HG02852 (cell line): Measurements from ENCODE around the gene RABGAP1L.
"Not testable (repeated sequence)": the region's sequence is repeated elsewhere in the genome, so short reads cannot be mapped to it uniquely, and the experiment has no call there.

Experiments
- ATAC-seq: cut with Tn5 transposase; IDR thresholded peaks from one replicate; pipeline ENCODE4 v1.9.1; 2021; ENCODE audit warnings: mild to moderate bottlenecking, moderate library complexity; ENCODE audit not compliant: unreplicated experiment

The RABGAP1L gene

DNA sequence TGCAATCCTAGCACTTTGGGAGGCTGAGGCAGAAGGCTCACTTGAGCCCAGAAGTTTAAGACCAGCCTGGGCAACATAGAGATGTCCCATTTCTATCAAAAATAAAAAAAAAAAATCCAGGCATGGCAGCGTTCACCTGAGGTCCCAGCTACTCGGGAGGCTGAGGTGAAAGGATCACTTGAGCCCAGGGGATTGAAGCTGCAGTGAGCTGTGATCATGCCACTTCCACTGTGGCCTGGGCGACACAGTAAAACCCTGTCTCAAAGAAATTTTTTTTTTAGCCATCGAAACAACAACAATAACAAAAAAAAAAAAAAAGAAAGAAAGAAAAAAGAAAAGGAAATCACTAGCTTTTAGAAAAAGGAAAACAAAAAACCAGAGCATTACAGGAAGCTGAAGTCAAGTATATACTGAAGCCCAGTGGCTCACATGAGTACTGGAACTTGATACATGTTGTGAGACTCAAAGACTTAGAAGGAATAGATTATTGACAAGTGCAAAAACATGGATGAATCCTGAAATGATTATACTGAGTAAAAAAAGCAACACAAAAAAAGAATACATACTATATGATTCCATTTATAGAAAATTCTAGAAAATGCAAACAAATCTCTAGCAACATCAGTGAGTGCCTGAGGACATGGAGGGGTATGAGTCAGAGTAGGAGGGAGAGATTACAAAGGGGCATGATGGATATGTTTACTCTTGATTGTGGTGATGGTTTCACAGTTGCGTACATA lies 6.1 kb upstream of the RABGAP1L start:
- ATAC-seq: no peak

DNA sequence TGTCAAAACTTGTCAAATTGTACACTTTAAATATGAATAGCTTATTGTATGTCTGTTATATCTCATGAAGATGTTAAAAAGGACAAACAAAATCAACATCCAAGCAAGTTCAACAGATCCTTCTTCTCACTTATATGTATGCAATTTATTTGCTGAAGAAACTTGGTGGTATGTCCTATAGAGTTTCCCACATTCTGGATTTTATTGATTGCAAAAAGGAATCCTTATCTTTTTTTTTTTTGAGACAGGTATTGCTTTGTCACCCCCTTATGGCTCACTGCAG lies 5.6 kb upstream of the RABGAP1L start:
- no peak for ATAC-seq

DNA sequence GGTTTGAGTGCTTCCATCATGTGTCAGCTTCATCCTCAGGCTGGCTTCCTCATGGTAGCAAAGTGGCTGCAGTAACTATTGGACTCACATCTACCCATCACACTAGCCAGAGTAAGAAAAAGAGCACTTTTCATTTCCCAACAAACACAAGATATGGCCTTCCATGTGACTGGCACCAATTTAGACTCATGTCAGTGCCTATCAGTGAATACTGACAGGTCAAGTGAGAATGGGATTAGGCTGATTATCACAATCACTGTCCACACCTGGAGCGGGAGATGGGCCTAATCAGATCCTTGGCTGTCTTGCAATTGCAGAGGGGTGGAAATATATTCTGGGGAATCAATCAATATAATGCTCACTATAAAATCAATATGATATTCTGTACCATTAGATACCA lies 2.9 kb upstream of the RABGAP1L start:
- no peak for ATAC-seq

DNA sequence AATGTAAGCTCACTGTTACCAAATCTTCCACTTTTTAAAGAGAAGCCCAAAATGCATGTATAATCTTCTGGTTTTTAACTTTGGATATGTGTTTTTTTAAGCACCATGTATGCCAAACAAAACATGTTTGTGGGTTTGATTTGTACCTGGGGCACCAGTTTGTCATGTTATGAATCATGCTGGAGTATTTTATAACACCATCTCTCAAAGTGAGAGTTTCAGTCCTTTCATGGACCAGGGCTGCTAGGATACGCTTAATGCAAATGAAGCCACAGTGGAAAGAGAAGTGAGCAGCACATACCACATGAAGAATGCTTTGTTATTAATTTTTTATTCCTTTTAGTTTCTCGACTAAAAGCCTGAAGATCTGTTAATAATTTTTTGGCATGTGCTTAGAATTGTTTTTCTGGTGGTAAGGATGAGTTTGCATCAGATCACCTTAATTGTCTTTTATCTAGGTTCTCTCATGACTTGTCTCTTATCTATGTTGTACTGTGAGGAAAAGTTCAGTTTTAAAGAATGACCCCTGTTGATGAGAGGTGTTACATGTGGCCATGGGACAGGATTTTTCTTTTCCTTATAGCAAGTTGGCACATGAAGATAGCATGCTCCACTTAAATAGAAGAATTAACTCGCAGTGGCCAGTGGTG lies 2.0 kb upstream of the RABGAP1L start:
- ATAC-seq: peak; percentile 41

DNA sequence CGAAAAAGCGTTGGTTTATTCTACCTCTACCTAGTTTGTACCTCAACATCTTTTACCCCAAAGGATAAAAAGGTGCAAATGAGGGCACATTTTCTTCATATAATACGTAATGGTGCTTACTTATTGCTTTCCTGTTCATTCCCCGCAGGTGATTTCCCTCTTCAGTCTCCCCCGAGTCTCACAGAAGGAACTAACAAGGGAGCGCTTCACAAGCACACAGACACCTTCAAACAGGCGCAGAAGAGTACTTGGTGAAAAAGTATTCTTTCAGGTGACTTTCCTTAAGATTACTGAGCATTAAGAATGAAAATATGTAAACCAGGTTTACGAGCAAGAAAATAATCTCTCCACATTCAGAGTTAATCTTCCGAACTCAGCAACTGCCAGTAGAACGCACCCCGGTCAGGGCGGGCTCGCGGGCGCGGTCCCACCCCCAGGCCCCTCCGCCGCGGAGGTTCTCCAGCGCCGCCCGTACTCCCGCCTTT lies 511 bp upstream of the RABGAP1L start:
- no peak for ATAC-seq

DNA sequence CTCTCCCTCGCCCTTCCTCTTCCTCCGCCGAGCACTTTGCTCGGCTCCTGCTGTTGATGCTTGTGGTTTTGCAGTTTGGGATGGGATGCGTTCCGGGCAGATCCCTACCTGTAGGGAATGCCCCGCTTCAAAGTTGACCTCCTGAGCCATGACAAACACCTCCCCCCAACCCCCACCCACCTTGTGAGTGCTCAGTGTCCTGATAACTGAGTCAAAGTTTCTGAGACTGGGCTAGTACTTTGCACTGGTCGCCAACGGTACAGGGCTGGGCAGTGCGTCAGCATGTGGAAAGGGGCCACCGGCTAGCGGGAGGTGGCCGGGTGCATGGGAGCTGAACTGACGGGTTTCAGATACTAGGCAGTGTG lies 771 bp downstream of the RABGAP1L start:
- peak; percentile 17 for ATAC-seq

DNA sequence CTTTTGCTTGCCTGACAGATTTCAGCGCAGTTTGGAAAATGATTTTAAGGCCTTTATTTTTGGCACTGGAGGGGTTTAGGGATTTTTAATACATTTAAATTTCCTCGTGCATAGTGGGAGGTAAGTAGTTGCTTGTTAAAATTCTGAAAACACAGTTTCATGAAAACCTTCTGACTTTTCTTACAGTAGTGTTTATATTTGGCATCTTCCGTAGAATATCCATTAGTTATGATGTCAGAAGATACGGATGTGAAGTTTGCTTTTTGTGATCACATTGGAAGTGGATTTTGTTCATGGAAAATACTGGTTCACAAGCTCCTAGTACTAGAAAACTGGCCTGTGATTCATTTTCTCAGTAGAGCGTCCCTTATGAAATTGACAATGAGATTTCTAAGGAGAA lies 1.3 kb downstream of the RABGAP1L start:
- ATAC-seq: no peak

DNA sequence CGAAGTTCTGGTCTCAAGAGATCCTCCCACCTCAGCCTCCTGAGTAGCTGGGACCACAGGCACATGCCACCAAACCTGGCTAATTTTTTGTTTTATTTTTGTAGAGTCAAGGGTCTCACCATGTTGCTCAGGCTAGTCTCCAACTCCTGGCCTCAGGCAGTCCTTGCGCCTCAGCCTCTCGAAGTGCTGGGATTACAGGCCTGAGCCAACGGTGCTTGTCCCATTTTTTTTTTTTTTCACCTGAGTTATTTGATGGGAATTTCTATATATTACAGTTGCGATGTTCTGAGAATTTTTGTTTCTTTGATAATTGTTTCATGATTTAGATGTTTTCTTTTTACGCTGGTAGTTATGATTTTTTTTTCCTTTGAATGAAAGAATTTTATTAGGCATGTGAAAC lies 2.5 kb downstream of the RABGAP1L start:
- no peak for ATAC-seq

DNA sequence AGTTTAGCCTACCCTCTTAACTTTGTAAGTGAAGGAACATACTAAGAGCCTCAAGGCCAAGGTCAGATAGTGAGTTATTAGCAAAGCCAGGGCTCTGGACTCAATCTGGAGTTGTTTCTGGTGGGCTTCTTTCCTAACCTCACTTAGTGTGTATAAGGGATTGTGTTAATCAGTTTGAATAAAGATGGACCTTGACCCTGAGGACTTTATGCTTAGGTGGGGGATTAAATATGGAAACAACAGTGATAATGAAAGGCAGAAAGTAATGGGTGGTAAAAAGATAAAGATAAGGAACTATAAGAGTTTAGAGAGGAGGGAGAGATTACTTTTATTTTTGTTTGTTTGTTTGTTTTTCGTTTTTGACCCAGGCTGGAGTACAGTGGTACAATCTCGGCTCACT lies 5.5 kb downstream of the RABGAP1L start:
- no peak for ATAC-seq

DNA sequence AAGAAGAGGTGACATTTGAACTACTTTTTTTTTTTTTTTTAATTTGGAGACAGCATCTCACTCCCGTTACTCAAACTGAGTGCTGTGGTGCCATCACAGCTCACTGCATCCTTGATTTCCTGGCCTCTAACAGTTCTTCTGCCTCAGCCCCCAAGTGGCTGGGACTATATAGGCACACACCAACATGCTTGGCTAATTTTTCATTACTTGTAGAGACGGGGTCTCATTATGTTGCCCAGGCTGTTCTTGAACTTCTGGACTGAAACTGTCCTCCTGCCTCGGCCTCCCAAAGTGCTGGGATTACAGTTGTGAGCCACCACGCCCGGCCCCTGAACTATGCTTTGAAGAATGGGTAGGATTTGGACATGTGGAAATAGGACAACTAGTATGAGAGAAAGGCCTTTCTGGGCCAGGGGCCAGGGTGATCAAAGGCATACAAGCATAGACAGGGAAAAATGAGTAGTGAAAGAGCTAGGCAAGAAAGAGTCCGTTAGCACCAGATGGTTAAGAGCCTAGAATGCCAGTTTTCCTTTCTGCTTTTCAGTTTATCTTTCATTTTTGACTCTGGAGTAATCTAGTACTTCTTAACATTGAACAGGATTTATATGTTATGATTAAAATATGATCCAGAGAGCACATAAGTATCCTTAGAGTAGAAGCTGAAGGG lies 6.3 kb downstream of the RABGAP1L start:
- ATAC-seq: no peak

DNA sequence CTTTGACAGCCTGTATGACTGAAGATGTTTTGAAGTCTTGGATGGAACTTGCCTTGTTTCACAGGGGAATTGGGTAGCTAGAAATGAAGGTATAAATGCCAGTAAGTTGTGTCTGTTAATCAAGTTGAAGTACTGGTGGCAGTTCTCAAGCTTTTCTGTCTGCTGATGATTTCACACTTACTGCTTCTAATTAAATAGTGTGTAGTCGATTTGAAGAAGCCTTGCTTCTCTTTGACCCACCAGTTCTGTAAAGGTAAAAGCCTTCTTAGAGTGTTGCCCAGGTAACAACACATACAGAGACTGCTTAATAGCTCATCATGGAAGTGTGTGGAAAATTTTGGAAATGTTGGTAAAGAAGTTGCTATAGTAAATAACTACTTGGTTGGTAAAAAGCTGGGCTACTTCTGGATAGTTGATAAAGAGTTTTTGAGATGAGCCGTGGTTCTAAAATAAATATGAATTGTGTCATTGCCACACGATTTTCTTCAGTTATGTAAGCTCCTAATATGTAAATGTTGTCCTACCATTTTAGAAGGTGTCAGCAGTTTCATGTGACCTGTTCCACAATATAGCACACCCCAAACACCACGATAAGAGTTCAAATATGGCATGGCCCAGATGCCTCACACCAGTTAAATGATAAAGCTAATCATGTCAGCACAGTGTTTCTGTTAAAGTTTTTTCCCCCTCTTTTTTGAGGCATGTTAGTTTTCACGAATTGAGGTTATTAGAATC lies 7.4 kb downstream of the RABGAP1L start:
- ATAC-seq: no peak

DNA sequence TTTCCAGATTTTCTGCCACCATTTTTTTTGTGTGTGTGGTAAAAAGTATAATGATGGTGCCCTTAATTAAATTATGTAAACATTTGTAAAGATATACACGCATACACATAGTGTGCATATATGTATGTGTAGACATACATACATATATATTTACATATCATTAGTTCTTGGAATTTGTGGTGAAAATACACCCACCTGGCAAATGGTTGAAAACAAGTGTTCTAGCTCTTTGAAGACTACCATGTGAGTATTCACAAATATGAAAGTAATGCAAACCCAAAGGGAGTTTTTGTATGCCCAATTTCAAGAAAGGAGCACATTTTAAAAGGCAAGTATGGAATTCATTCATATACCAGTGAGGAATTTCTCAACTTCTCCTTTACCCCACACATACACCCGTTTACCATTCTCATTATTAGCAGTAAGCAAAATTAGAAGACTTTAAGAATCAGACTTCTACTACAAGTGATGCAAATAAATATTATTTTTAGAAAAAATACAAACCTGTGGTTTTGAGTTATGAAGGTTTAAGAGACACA lies 8.0 kb downstream of the RABGAP1L start:
- ATAC-seq: peak; percentile 40

DNA sequence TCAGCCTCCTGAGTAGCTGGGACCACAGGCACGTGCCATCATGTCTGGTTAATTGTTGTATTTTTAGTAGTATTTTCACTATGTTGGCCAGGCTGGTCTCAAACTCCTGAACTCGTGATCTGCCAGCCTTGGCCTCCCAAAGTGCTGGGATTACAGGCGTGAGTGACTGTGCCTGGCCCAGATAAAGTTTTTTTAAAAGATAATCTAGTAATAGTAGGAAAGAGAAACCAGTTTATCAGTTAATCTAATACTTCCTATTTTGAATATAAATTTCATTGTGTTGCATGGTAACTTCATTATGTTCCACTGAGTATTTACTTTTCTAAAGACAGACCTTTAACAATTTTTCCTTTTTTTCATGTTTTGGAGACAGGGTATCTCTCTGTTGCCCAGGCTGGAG lies 10.0 kb downstream of the RABGAP1L start:
- no peak for ATAC-seq

DNA sequence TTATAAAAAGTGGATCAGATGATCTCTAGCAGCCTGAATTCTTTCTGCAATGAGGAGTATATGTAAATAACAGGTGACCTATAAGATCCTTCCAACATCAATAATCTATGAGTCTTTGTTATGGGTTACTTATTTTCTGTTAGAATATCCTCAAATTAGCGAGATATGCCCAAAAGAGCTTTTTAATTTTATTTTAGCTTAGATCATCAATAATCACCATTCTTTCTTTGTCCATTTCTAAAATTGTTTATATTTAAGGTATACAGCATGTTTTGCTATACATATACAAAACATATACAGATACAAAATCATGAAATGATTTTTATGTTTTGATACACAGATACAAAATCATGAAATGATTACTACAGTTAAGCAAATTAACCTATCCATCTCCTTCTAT lies 11.8 kb downstream of the RABGAP1L start:
- ATAC-seq: no peak

DNA sequence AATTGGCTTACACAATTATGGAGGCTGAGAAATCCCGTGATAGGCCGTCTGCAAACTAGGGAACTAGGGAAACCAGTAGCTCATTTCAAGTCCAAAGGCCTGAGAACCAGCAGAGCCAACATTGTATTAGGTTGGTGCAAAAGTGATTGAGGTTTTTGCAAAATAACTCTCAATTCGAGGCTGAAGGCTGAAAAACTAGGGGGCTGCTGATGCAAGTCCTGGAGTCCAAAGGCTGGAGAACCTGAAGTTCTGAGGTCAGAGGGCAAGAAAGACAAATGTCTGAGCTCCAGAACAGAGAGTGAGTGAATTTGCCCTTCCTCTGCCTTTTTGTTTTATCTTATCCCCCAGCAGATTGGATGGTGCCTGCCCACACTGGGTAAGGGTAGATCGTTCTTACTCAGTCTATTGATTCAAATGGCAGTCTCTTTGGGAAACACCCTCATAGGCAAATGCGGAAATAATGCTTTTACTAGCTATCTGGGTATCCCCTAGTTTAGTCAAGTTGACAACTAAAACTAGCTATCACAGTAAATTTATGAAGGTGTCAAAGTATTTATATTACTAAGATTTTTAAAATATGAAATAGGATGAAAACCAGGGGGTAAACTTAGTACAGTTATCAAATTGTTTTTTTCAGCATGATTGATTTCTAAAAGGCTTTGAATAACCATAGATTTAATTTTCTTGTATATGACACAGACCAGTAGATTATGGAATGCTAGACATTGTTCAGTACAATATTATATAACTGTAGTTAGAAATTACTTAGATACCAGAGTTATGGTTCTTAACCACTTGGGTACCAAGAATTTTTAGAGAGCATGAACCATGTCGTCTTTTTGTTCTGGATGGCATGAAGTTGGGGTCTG lies 15.4 kb downstream of the RABGAP1L start:
- ATAC-seq: peak; percentile 79

DNA sequence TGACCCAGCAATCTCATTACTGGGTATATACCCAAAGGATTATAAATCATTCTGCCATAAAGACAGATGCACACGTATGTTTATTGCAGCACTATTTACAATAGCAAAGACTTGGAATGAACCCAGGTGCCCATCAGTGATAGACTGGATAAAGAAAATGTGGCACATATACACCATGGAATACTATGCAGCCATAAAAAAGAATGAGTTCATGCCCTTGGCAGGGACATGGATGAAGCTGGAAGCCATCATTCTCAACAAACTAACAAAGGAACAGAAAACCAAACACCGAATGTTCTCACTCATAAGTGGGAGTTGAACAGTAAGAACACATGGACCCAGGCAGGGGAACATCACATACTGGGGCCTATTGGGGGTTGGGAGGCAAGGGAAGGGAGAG lies 19.1 kb downstream of the RABGAP1L start:
- not testable (repeated sequence) for ATAC-seq

DNA sequence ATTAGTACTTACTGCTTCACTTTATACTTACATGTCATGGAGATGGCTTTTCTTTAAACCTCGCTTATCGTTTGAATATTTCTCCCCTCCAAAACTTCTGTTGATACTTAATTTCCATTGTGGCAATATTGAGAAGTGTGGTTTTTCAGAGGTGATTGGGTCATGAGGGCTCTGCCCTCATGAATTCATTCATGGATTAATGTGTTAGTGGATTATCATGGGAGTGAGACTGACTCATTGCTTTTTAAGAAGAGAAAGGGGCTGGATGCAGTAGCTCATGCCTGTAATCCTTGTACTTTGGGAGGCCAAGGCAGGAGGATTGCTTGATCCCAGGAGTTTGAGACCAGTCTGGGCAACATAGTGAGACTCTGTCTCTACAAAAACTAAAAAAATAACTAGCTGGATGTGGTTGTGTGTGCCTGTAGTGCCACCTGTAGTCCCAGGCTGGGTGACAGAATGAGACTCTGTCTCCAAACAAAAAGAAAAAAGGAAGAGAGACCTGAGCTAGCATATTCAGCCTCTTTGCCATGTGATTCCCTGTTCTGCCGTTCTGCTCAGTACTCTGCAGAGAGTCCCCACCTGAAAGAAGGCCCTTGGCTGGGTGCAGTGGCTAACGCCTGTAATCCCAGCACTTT lies 30.2 kb downstream of the RABGAP1L start:
- no peak for ATAC-seq

DNA sequence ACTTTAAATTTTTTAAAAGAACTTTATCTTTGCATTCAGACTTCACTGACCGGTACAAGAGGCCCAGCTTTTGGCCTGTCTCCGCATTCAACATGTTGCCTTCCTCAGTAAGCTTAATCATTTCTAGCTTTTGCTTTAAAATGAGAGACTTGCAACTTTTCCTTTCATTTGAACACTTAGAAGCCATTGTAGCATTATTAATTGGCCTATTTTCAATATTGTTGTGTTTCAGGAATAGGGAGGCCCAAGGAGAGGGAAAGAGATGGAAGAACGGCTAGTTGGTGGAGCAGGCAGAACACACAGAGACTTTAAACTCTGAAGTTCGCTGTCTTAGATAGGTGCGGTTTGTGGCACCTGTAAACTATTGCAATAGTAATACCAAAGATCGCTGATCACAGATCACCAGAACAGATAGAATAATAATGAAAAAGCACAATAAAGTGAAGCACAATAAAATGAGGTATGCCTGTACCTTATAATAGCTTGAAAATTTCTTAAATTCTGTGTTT lies 31.4 kb downstream of the RABGAP1L start:
- no peak for ATAC-seq

DNA sequence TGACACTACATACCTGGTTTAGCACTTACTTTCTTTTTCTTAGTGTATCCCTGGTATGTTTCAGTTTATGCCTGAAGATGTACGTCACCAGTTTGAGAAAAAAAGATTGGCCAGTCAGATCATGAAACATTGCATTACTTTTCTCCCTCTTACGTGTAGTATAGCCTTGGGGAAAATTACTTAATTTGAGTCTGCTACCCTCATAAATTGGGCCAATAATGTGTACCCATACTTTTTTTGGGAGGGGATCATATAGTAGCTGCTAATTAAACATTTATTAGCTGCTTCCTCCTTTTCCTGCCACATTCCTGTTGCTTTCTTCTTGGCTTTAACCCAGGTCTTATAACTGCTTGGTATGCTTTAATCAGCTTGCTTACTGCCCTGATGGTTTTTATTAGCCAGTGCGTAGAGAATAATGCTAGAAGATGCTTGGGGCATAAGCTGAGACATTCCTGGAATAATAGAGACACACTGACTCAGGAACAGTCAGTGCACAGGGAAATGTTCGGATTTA lies 32.1 kb downstream of the RABGAP1L start:
- no peak for ATAC-seq

DNA sequence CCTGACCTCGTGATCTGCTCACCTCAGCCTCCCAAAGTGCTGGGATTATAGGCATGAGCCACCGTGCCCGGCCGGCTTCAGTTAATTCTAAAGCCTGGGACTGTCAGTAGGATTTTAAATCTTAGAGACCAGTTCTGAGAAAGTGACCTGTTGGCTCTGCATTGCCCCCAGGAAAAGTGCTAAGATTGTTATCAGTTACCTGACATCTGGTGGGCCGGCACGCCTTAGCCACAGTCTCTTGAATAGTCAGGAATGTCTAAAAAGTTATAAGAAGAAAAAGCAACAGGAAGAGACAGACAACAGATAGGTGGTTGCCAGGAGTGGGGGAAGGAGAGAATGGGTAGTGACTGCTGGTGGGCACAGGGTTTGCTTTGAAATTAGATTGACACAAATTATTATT lies 35.1 kb downstream of the RABGAP1L start:
- ATAC-seq: no peak
